IPS-18c (cell line): ENCODE results near the gene HGD.
"Not testable (repeated sequence)": the region's sequence is repeated elsewhere in the genome, so short reads cannot be mapped to it uniquely, and the experiment has no call there.

Experiments
- H3K4me3 ChIP-seq: 2 replicates; pipeline ENCODE4 v1.7.0; 2013; ENCODE audit warnings: low read depth, mild to moderate bottlenecking, low read length, moderate library complexity; ENCODE audit not compliant: insufficient read depth
- H3K9me3 ChIP-seq: one replicate; pipeline ENCODE4 v1.6.1; 2013; ENCODE audit warnings: mild to moderate bottlenecking, low read length, moderate library complexity; ENCODE audit not compliant: control insufficient read depth, insufficient read depth

HGD gene

DNA sequence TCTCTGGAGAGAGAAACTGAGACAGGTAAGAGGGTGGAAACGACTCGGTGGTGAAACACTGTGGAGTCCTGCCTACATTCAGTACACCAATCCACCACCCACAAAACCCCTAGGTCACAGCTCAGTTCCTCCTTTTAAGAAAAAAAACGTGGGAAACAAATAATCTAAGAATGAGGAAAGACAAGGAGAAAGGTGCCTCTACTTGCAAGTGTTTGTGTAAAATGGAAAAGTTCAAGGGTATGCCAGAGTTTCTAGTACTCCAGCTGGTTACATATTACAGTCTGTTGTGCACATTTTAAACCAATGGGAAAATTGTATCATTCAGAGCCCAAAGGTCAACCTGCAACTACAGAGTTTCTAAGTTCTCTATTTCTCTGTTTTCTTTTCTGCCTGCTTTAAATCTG is 32.2 kb downstream of the HGD start:
- Histone ChIP-seq H3K9me3 (no peaks in the 10 kb centered on the region), H3K4me3 (no peak overlapping the region)

DNA sequence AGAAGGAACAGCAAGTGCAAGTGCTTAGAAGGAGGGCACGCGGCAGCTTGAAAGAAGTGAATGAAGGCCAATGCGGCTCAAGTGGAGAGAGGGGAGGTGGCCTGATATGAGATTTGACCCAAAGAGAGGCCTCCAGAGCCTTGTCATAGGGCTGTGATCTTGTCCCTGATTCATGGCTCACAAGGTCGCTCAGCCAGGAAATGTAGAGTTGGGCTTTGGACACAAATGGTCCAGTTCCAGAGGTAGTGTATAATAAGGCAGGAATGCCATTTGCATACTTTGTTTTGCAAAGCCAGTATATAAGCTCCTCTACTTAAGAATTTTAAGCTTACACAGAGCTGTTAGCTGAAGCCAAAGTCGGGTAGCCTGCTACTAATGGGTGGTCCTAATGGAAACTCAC is 33.7 kb downstream of the HGD start:
- Histone ChIP-seq H3K4me3 (no peak overlapping the region), H3K9me3 (no peaks in the 10 kb centered on the region)

DNA sequence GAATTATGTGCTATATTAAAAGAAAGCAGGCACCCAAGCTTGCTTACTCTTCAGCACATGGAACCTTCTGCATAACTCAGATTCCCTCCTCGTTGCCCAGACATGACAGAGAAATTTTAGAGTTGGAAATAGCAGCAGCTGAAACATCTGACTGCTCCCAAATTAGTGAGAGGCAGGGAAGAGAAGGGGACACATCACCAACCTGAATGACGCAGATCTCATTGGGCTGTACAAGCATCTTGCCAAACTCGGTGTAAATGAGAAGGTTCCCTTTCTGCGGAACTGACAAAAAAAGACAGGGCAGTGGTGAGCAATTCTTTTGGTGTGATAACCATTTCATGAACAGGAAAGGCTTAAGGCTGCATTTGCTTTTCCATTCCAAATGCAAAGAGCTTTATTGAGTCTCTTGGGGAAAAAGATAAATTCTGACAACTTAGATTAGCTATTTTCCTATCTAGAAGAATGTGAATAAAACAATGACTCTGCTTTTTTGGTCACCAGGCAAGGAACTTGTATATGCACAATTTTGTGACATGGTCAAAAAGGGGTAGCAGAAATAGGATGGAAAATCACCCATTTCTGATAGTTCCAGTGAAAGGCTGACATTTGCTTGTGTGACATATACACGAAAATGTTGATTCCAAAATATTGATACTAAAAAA is 35.1 kb downstream of the HGD start:
- H3K9me3 ChIP-seq = no peaks in the 10 kb centered on the region
- H3K4me3 ChIP-seq = no peak overlapping the region

DNA sequence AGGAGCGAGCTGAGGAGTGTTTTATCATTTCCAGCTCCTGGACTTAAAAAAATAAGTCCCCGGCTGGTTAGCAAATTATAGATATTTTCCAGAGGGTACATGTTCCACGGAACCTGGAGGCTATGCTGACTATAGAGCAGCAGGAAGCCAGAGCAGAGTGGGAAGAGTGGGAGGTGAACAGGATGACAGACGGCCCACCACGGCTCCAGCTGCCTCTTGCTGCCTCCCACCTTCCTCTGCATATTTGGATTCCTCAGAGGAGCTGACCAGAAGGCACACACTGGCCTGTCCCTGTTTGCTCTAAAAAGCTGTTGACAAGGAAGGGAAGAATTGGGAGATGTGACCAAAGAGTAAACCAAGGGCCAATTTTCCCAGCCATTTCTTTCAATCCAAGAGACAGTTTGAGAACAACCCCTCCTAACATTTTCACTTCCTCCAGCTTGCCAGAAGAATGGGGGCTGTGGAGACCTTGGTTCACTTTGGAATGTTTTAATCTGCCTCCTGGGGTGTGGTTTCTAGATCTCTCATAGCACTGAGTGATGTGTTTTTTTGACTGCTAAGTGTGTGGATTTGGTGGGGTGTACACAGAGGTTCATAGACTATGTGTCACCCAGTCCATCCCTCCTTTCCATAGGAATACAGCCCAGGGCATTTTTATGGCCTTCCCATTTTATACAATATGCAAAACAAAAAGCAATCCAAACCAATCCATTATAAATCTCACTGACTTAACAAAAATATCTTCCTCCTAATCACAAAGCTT is 36.8 kb downstream of the HGD start:
- no peak overlapping the region for H3K4me3 ChIP-seq
- no peaks in the 10 kb centered on the region for H3K9me3 ChIP-seq

DNA sequence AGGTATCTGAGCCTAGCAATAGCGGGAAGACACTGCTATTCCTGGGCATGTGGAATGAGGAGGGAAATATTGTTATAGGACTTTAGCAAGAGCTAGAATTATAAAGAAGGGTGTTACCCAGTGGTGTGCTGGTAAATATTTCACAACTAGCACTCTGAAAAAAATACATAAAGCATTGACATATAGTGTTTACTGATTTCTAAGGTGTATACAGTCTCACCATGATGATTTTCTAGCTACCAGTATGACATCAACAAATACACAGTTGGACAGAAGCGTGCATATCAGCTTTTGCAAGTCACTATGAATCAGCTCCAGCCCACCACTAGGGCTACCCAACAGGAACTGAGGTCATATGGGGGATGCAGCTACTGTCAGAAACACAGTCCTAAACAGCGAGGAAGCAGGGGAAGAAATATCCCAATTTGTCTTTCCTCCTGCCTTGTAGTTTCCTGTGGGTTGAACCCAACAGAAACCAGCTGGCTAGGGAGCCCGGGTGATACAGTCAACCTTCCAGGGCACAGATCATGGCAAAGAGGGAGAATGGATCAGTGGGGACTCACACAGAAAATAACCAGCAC is 39.6 kb downstream of the HGD start:
- H3K4me3 ChIP-seq = no peak overlapping the region
- H3K9me3 ChIP-seq = no peaks in the 10 kb centered on the region

DNA sequence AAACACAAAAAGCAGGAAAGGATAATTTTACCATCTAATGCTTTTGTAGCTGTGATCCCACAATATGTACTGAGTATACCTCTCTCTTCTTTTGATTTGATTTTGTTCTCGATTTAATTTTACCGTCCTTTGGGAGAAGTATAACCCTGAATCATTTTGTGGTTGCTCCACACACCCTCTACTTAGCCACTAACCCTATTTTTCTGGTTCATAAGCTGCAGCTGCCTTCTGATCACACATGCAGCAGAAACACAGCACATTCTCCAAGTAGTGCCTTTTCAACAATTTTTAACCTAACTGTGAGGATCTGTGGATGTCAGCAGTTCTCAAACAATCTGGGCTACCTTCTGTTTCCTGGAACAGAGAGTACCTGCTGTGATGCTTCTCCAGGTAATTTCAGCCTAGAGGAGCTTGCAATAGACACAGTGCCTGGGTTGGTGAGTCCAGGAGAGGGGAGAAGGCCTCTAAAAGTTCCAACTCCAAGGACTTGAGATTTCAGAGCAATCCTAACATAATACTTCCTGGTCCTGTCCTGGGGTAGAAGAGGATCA is 40.3 kb downstream of the HGD start:
- no peak overlapping the region for H3K4me3 ChIP-seq
- no peaks in the 10 kb centered on the region for H3K9me3 ChIP-seq

DNA sequence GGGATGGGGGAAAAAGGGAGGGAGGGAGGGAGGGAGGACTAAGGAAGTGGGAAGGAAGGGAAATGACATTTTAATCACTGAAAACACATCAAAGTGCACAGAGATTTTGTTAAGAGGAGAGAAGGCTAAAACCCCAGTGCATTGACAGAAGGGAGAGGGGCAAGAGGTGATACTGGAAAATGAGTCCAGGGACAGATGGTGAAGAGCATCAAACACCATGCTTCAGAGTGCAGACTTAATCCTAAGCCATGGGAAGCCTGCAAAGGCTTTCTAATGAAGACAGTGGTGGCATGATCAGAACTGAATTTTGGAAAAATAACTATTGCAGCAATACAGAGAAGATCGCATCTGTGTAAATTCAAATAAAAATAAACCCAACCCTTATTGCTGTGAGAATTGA is 41.8 kb downstream of the HGD start:
- Histone ChIP-seq H3K4me3 (no peak overlapping the region), H3K9me3 (no peaks in the 10 kb centered on the region)

DNA sequence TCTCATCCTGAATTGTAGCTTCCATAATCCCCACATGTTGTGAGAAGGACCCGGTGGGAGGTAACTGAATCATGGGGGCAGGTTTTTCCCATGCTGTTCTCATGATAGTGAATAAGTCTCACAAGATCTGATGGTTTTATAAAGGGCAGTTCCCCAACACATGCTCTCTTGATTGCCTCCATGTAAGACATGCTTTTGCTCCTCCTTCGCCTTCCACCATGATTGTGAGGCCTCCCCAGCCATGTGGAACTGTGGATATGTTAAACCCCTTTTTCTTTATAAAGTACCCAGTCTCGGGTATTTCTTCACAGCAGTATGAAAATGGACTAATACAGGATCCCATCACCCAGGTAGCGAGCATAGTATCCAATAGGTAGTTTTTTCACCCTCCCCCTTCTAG is 43.2 kb downstream of the HGD start:
- H3K4me3 ChIP-seq, H3K9me3 ChIP-seq: not testable (repeated sequence)

DNA sequence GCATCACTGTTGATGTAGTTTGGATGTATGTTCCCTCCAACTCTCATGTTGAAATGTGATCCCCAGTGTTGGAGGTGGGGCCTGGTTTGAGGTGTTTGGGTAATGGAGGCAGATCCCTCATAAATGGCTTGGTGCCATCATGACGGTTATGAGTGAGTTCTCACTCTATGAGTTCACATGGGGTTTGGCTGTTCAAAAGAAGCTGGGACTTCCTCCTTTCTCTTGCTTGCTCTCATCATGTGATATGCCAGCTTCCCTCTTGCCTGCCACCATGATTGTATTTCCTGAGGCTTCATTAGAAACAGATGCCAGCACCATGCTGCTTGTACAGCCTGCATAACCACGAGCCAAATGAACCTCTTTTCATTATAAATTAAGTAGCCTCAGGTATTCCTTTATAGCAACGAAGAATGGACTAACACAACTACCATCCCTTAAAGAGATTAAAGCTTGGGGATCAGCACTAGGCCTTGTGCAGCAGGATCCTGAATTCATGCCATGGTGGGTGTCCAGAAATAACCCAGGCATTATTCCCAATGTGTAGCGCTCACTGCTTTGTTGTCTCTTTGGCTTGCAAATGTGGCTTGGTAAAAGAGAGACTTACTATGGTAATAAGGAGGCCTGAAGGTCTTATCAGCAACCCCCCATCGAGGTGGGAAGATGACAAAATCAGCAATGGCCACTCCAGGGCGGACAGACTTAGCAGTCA is 44.0 kb downstream of the HGD start:
- Histone ChIP-seq H3K4me3 (no peak overlapping the region), H3K9me3 (no peaks in the 10 kb centered on the region)

DNA sequence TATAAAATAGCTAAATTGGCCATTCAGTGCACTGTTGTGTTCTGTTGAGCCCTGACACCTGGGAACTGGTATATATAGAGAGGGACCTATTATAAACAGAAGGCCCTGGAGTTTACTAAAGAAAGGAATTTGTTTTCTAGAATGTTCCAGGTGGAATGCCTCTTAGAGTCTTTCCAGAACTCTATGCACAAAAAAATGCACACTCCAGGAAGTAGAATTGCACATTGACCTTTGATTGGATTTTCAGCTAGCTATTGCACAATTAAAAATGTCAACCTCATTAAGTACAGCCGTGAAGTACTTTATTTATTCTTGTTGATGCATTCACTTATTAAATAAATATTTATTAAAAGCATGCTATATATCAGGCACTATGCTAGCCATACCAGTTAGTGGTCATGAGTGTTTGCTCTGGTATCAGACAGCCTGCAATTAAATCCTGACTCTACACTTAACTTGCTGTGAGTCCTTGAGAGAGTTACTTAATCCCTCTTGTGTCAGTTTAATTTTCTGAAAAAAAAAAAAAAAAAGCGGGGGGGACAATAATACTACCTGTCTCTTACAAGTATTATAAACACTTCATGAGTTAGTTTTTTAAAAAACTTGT is 45.1 kb downstream of the HGD start:
- Histone ChIP-seq H3K9me3 (no peaks in the 10 kb centered on the region), H3K4me3 (no peak overlapping the region)

DNA sequence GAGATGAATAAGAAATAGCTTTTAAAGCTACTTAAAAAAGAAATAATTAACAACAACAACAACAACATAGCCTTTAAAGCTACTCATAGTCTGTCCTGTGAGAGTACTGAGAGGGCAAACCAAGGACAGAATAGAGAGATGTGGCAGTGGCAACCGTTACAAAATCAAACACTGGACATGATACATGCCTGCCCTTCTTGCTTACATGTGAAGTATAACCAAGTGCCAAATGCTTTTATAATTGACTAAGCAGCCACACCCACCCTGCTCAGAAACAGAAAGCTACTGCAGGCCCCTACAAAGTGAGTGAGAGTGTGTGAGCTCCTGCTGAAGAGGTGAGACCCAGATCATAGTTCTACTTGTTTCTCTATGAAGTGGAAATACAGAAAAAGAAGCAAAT is 47.5 kb downstream of the HGD start:
- Histone ChIP-seq H3K9me3 (no peaks in the 10 kb centered on the region), H3K4me3 (no peak overlapping the region)

DNA sequence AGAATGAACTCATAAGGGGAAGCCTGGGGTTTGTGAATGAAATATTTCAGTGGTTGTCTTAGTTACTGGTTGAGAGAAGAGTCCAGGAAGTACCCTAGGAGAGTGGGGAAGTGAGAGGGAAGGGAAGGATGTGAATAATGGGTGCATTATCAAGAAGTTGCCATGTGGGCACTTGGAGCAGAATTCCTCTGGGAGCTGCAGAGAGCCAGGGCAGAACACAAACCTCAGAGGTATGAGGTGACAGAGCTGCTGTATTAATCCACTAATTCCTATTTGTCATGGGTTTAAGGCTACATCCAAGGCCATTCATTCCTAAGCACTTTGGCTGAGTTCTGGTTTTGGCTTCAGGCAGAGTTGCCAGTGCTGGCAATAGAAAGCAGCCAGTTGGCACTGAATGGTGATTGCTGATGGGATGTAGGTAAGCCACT is 56.9 kb downstream of the HGD start:
- H3K9me3 ChIP-seq = peaks cover 11% of the 10 kb centered on the region
- H3K4me3 ChIP-seq = no peak overlapping the region

DNA sequence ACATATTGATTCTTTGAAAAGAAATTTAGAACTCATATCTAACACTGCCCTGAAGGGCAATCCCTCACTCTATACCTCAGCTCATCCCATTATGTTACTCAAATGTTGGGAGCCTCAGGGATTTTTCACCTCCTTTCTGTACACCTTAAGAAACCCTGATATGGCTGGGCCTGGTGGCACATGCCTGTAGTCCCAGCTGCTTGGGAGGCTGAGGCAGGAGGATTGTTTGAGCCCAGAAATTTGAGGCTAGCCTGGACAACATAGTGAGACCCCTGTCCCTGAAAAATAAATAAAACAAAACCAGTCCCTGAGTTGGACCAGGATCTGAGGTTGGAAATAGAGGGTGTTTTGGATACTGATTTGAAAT is 58.3 kb downstream of the HGD start:
- Histone ChIP-seq H3K9me3 (peaks cover 11% of the 10 kb centered on the region), H3K4me3 (no peak overlapping the region)

DNA sequence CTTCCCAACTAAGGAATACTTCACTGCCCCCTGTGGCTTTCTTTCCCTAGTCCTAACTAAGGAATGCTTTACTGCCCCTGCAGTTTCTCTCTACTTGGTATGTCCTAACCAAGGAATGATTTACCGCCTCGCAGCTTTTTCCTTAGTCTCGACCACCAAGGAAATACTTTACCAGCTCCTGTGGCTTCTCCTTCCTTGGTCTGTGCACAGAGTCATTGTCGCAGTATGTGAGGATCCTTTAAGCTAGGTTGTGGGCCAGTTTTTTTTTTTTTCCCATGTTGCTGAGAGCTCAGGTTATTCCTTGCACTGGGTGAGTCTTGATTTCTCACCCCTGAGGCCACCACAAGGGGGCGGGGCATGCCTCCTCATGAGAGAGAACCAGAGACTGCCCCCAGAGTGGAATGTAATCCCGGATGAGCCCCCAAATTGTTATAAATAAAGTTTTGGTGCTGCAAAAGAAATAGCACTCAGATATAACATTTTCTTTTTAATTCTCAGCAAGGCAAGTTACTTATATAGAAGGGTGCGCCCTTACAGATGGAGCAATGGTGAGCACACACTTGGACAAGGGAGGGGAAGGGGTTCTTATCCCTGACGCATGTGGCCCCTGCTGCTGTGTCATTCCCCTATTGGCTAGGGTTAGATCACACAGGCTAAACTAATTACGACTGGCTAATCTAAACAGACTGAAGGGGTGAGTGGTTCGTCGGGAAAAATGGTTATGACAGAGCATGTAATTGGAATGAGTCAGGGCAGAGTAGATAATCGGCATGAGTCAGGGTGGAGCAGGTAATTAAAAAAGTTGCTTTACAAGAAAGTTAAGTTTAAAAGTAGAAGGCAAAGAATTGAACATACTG is 58.9 kb downstream of the HGD start:
- Histone ChIP-seq H3K4me3 (no peak overlapping the region), H3K9me3 (peaks cover 11% of the 10 kb centered on the region)

DNA sequence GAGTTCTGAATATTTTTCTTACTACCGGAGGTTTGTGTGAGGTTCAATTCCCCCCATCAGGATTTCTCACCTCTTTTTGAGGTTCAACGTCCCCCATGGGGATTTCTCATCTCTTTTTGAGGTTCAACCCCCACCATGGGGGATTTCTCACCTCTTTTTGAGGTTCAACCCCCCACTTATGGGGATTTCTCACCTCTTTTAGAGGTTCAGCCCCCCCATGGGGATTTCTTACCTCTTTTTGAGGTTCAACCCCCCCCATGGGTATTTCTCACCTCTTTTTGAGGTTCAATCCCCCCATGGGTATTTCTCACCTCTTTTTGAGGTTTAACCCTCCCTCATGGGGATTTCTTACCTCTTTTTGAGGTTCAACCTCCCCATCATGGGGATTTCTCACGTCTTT is 59.6 kb downstream of the HGD start:
- Histone ChIP-seq H3K4me3 (no peak overlapping the region), H3K9me3 (peaks cover 9% of the 10 kb centered on the region)

DNA sequence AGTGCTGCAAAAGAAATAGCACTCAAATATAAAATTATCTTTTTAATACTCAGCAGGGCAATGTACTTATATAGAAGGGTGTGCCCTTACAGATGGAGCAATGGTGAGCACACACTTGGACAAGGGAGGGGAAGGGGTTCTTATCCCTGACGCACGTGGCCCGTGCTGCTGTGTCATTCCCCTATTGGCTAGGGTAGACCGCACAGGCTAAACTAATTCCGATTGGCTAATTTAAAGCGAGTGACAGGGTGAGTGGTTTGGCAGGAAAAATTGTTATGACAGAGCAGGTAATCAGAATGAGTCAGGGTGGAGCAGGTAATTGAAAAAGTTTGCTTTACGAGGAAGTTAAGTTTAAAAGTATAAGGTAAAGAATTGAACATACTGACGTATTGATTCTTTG is 65.3 kb downstream of the HGD start:
- H3K9me3 ChIP-seq, H3K4me3 ChIP-seq: not testable (repeated sequence)
